ENCODE data around the gene DEFB121.

Gene DEFB121

DNA sequence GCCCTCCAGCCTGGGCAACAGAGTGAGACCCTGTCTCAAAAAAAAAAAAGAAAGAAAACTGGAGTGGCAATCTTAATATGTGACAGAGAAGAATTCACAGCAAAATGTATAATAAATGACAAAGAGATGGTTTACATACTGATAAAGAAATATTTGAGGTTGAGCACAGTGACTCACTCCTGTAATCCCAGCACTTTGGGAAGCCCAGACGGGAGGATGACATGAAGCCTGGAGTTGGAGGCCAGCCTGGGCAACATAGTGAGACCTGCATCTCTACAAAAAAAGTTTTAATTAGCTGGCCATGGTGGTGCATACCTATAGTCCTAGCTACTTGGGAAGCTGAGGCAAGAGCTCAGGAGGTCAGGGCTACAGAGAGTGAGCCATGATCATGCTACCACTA is 50.0 kb downstream of the DEFB121 start:
- no peak for DNase-seq
